Kidney (tissue), 14 donors: ENCODE results near the gene ARHGAP22. TPM values are rescaled to one million over a fixed set of nuclear protein-coding genes. Genes with fewer than 3 reads are reported as not detected.

Experiments used
- DNase-seq, 5 donors: peaks; one replicate each; pipeline ENCODE4 v3.0.0-alpha.2; 2013 to 2020
- FAIRE-seq: peaks from 2 replicates; lab custom pipeline; 2012; peaks lifted over from hg19 to GRCh38; lab: Jason Lieb, UNC
- H3K27ac ChIP-seq, 2 donors: one replicate each; pipeline ENCODE4 v1.7.0; 2013; ENCODE audit warnings: low read depth in 2 of 2, low read length in 2 of 2, inconsistent platforms in 1 of 2
- H3K27me3 ChIP-seq: one replicate; pipeline ENCODE4 v1.7.1; 2013; ENCODE audit warnings: low read length, inconsistent platforms; ENCODE audit not compliant: control insufficient read depth, insufficient read depth
- H3K36me3 ChIP-seq, 3 donors: one replicate each; pipeline versions ENCODE4 v1.7.0 to v1.7.1; 2013; ENCODE audit warnings: low read length in 3 of 3, control low read depth in 1 of 3, inconsistent platforms in 1 of 3; ENCODE audit not compliant: insufficient read depth in 3 of 3, control insufficient read depth in 2 of 3
- H3K4me1 ChIP-seq, 3 donors: one replicate each; pipeline versions ENCODE4 v1.7.0 to v1.7.1; 2013; ENCODE audit warnings: low read length in 3 of 3, inconsistent platforms in 1 of 3, low read depth in 1 of 3; ENCODE audit not compliant: control insufficient read depth in 2 of 3, insufficient read depth in 2 of 3
- H3K4me3 ChIP-seq, 3 donors: one replicate each; pipeline versions ENCODE4 v1.7.0 to v1.8.1; 2013; ENCODE audit warnings: low read length in 3 of 3, control low read depth in 1 of 3, inconsistent platforms in 1 of 3
- H3K9ac ChIP-seq, 3 donors: one replicate each; pipeline versions ENCODE4 v1.7.0 to v1.7.1; 2013; ENCODE audit warnings: low read length in 3 of 3, control low read depth in 1 of 3, inconsistent platforms in 1 of 3
- H3K9me3 ChIP-seq, 3 donors: one replicate each; pipeline versions ENCODE4 v1.7.0 to v1.7.1; 2013; ENCODE audit warnings: low read length in 3 of 3, control low read depth in 1 of 3, inconsistent platforms in 1 of 3; ENCODE audit not compliant: control insufficient read depth in 2 of 3, insufficient read depth in 1 of 3
- CTCF ChIP-seq: IDR thresholded peaks from 3 replicates; pipeline ENCODE4 v1.5.1; 2012; ENCODE audit warnings: mild to moderate bottlenecking, moderate library complexity, borderline replicate concordance; ENCODE audit not compliant: insufficient read depth; ENCODE audit errors: extremely low read depth
- intact Hi-C: fragments of 100-400 bp; cut with DNase I; formaldehyde crosslinking; loops from one replicate; pipeline ENCODE4 v1.11.1; 2022
- polyA plus RNA-seq: library from polyadenylated mRNA; stranded (reverse); fragments of 350-450 nt; fragmentation: Illumina TruSeq; extraction: RNeasy Lipid Tissue Mini Kit (QIAGEN cat#74804); gene quantifications from one replicate; pipeline ENCODE4 v1.2.3, GENCODE V29; 2014; ENCODE audit warnings: low read depth, low replicate concordance; ENCODE audit not compliant: insufficient read depth
- total RNA-seq: library from RNA; stranded (reverse); fragmentation: NEBNext Ultra II Directional; extraction: Animal tissue kit (Norgen Biotek cat#: 25700); gene quantifications from one replicate; pipeline ENCODE4 v1.2.1, GENCODE V29; 2021
- donor health status: control.
- donor health status: control.
- donor health status: control.
- donor health status: control.
- donor health status: control.
- donor health status: DM: yes; HTN: yes; CAD: no.
- donor health status: Normal renal cell carcinoma (clear cell type).

ARHGAP22 gene
- total and polyA plus RNA-seq, 2 donors from 2014 or later, result 0.62 to 6.6 TPM

- no peak for DNase-seq
- Histone ChIP-seq H3K9me3 (peaks cover 0 to under 1% (median 0%) of the 10 kb centered on the region in 3 donors), H3K4me1 (peaks cover 0 to 7% (median 4%) of the 10 kb centered on the region in 3 donors), H3K27ac (no peak overlapping the region), H3K27me3 (no peaks in the 10 kb centered on the region), H3K4me3 (no peak overlapping the region), H3K36me3 (no peaks in the 10 kb centered on the region), H3K9ac (no peak overlapping the region)
- FAIRE-seq, result no peak
- intact Hi-C loops, result no loop called here
- TF ChIP-seq CTCF, result no peak
These were observed 84.3 kb downstream of the ARHGAP22 start for GRCh38 chr10:48520594-48520993.

GRCh38 chr10:48520184-48520506, 84.7 kb downstream of the ARHGAP22 start:
- no peak overlapping the region for H3K4me3 ChIP-seq
- H3K27me3 ChIP-seq, result no peaks in the 10 kb centered on the region
- peaks cover 0 to 7% (median 4%) of the 10 kb centered on the region in 3 donors for H3K4me1 ChIP-seq
- no peak overlapping the region for H3K27ac ChIP-seq
- peaks cover 0 to 3% (median 0%) of the 10 kb centered on the region in 3 donors for H3K9me3 ChIP-seq
- no peak for TF ChIP-seq CTCF
- DNase-seq (no peak), FAIRE-seq (no peak)
- no peak overlapping the region for H3K9ac ChIP-seq
- H3K36me3 ChIP-seq, result no peaks in the 10 kb centered on the region
- intact Hi-C loops, result no loop called here

GRCh38 chr10:48519481-48520183, 85.2 kb downstream of the ARHGAP22 start:
- no peak for FAIRE-seq
- H3K27ac ChIP-seq, result no peak overlapping the region

More at GRCh38 chr10:48519481-48520183, 85.2 kb downstream of the ARHGAP22 start:
- Histone ChIP-seq H3K27me3 (no peaks in the 10 kb centered on the region), H3K4me3 (no peak overlapping the region), H3K36me3 (no peaks in the 10 kb centered on the region), H3K9ac (no peak overlapping the region), H3K4me1 (peaks cover 0 to 7% (median 4%) of the 10 kb centered on the region in 3 donors), H3K9me3 (peaks cover 0 to 3% (median 0%) of the 10 kb centered on the region in 3 donors)
- no peak for TF ChIP-seq CTCF
- intact Hi-C loops, result no loop called here
- no peak for DNase-seq
